Endothelial cell of umbilical vein (primary cell): Measurements from ENCODE around the gene TMEM175. TPM values are rescaled to one million over a fixed set of nuclear protein-coding genes. Genes with fewer than 3 reads are reported as not detected.

Source experiments
- BruUV-seq: library from RNA; stranded (reverse); fragments of 400-500 nt; replicated peaks from 2 replicates; lab custom pipeline; 2021; lab: Mats Ljungman, UMichigan
- CTCF ChIA-PET: fragments of 300-600, 350-600 bp; sonication (Branson Sonifier 250); formaldehyde crosslinking; loops from one replicate; lab custom pipeline; 2021; ENCODE audit warnings: antibody characterized with exemption, inconsistent platforms; lab: Charles Lee
- POLR2A ChIA-PET: fragments of 300-600, 350-600 bp; sonication (Branson Sonifier 250); formaldehyde crosslinking; loops from one replicate; lab custom pipeline; 2021; ENCODE audit warnings: antibody characterized with exemption, inconsistent platforms; lab: Charles Lee
- DNase-seq: peaks from one replicate; pipeline ENCODE4 v3.0.0-alpha.2; 2011; ENCODE audit warnings: low read depth, low spot score
- FAIRE-seq: peaks from 2 replicates; lab custom pipeline; 2011; peaks lifted over from hg19 to GRCh38; lab: Jason Lieb, UNC
- H2AFZ ChIP-seq: 2 replicates; pipeline ENCODE4 v1.6.0; 2012; ENCODE audit warnings: low read depth, low read length, control low read depth, inconsistent platforms
- H3K27ac ChIP-seq: 2 replicates; pipeline ENCODE4 v1.5.1; 2011; ENCODE audit warnings: low read depth, mild to moderate bottlenecking, control low read depth, low read length, moderate library complexity; ENCODE audit not compliant: insufficient read depth
- H3K27me3 ChIP-seq, 2 experiments: 2 replicates each; pipeline versions ENCODE4 v1.6.0 to v1.6.1; 2011; ENCODE audit warnings: low read length in 2 of 2, mixed read lengths in 1 of 2; ENCODE audit not compliant: control insufficient read depth in 2 of 2, insufficient read depth in 2 of 2
- H3K36me3 ChIP-seq, 2 experiments: 2 replicates in 1 of 2; 3 replicates in 1 of 2; pipeline ENCODE4 v1.5.1; 2011; ENCODE audit warnings: low read length in 2 of 2, mild to moderate bottlenecking in 1 of 2, moderate library complexity in 1 of 2; ENCODE audit not compliant: control insufficient read depth in 2 of 2, insufficient read depth in 2 of 2; ENCODE audit errors: extremely low read depth in 1 of 2
- H3K4me1 ChIP-seq: 3 replicates; pipeline ENCODE4 v1.5.1; 2011; ENCODE audit warnings: mild to moderate bottlenecking, low read length; ENCODE audit not compliant: control insufficient read depth, insufficient read depth; ENCODE audit errors: extremely low read depth
- H3K4me2 ChIP-seq: 2 replicates; pipeline ENCODE4 v1.6.1; 2011; ENCODE audit warnings: low read length, control low read depth, mixed read lengths; ENCODE audit not compliant: insufficient read depth
- H3K4me3 ChIP-seq, 3 experiments: fragments of 200-600 bp in 1 of 3; sonication (generic), shearing (Covaris generic) in 1 of 3; replicated peaks in 1 of 3; 2 replicates each; pipeline ENCODE4 v1.5.1; 2011 to 2016; ENCODE audit warnings: control low read depth in 3 of 3, low read length in 3 of 3, mild to moderate bottlenecking in 2 of 3, inconsistent platforms in 1 of 3, low read depth in 1 of 3, moderate library complexity in 1 of 3; ENCODE audit not compliant: insufficient read depth in 1 of 3
- H3K79me2 ChIP-seq: 2 replicates; pipeline ENCODE4 v1.6.0; 2012; ENCODE audit warnings: low read length, inconsistent platforms; ENCODE audit not compliant: control insufficient read depth, insufficient read depth
- H3K9ac ChIP-seq: replicated peaks from 2 replicates; pipeline ENCODE3; 2011; ENCODE audit warnings: low read length, control low read depth; ENCODE audit not compliant: insufficient read depth; ENCODE audit errors: extremely low read depth
- H3K9me1 ChIP-seq: replicated peaks from 3 replicates; pipeline ENCODE4 v1.6.0; 2011; ENCODE audit warnings: mild to moderate bottlenecking, low read length; ENCODE audit not compliant: control insufficient read depth, insufficient read depth; ENCODE audit errors: extremely low read depth
- H3K9me3 ChIP-seq: replicated peaks from 2 replicates; pipeline ENCODE4 v1.5.1; 2012; ENCODE audit warnings: low read length, inconsistent platforms; ENCODE audit not compliant: control insufficient read depth, insufficient read depth
- H4K20me1 ChIP-seq: replicated peaks from 2 replicates; pipeline ENCODE3; 2011; ENCODE audit warnings: mild to moderate bottlenecking, low read length; ENCODE audit not compliant: control insufficient read depth, insufficient read depth; ENCODE audit errors: extremely low read depth
- CTCF ChIP-seq, 2 donors: IDR thresholded peaks; 1 replicate in 1 of 2; 2 replicates in 1 of 2; pipeline ENCODE4 v1.5.1; 2011; ENCODE audit warnings: low read length in 2 of 2, mild to moderate bottlenecking in 2 of 2, moderate library complexity in 2 of 2, control low read depth in 1 of 2, inconsistent platforms in 1 of 2, low read depth in 1 of 2; ENCODE audit not compliant: insufficient read depth in 1 of 2; ENCODE audit errors: extremely low read depth in 1 of 2
- EZH2 ChIP-seq: IDR thresholded peaks from 2 replicates; pipeline ENCODE4 v1.6.1; 2012; ENCODE audit warnings: borderline replicate concordance, low read depth, mild to moderate bottlenecking, moderate library complexity, low read length, inconsistent platforms; ENCODE audit not compliant: severe bottlenecking
- FOS ChIP-seq: IDR thresholded peaks from 2 replicates; pipeline ENCODE4 v1.6.1; 2011; ENCODE audit warnings: mild to moderate bottlenecking, low read length, moderate library complexity, borderline replicate concordance; ENCODE audit not compliant: insufficient read depth
- GATA2 ChIP-seq: IDR thresholded peaks from 2 replicates; pipeline ENCODE4 v1.7.0; 2011; ENCODE audit warnings: low read depth, mild to moderate bottlenecking, moderate library complexity, mixed read lengths, low read length; ENCODE audit not compliant: insufficient read length, insufficient read depth
- POLR2AphosphoS5 ChIP-seq: IDR thresholded peaks from 2 replicates; pipeline ENCODE4 v1.6.1; 2012; ENCODE audit warnings: low read depth, mild to moderate bottlenecking, control low read depth, low read length, moderate library complexity; ENCODE audit not compliant: insufficient read depth
- dilution Hi-C: fragments of 300-500 bp; cut with MboI; formaldehyde crosslinking; loops from one replicate; pipeline ENCODE4 v1.15.0; 2019; ENCODE audit warnings: low sequenced_read_pairs; ENCODE audit not compliant: extremely low pct_ligation_motif_present
- intact Hi-C: fragments of 100-400 bp; cut with micrococcal nuclease; formaldehyde crosslinking; loops from one replicate; pipeline ENCODE4 v1.10.0; 2022
- polyA plus RNA-seq, 4 experiments: library from polyadenylated mRNA; depleted of rRNA in 3 of 4; stranded (reverse) in 3 of 4; unstranded in 1 of 4; fragments of >200 nt; gene quantifications; 2 replicates each; pipeline versions ENCODE4 v1.2.1 to v1.2.3, GENCODE V29; 2011 to 2012; ENCODE audit warnings: missing spikeins in 1 of 4
- total RNA-seq: library from RNA; stranded (reverse); gene quantifications from 2 replicates; pipeline ENCODE4 v1.2.3, GENCODE V29; 2021

The TMEM175 gene
- total and polyA plus RNA-seq, 2 donors (not counting 3 experiments of a cell fraction or from before 2014, with no cell fraction given), result 21.9 to 80.1 TPM

DNA sequence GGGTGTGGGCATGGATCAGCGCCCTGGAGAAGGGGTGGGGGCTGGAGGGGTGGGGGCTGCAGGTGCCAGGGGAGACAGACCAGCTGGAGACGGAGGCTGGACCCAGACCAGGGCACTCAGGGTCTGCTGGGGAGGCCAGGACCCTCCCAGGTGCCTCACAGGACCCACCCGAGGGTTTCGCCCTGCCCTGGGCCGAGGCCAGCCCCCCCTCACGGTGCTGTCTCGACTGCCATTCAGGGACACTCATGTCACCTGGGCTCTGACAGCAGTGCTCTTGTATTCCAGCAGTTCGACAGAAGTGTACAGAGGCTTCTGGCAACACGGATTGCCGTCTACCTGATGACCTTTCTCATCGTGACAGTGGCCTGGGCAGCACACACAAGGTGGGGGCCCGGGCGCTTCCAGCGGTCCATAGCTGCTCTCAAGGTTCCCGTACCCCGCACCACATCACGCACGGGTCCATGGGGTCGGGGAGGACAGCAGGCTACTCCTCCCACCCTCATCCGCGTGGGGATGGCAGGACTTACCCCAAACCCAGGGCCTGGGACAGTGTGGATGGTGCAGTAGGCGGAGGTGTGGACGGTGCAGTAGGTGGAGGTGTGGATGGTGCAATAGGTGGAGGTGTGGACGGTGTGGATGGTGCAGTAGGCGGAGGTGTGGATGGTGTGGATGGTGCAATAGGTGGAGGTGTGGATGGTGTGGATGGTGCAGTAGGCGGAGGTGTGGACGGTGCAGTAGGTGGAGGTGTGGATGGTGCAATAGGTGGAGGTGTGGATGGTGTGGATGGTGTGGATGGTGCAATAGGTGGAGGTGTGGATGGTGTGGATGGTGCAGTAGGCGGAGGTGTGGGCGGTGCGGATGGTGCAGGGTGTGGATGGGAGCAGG is 18.1 kb downstream of the TMEM175 start:
- ChIA-PET POLR2A (no interaction called here), CTCF (no interaction called here)
- intact Hi-C loops (no loop called here), dilution Hi-C loops (no loop called here)
- no peaks in the 10 kb centered on the region for H3K79me2 ChIP-seq
- no peak overlapping the region for H3K4me2 ChIP-seq
- BruUV-seq, result no TSS peak
- no peak overlapping the region for H3K27ac ChIP-seq
- H3K9me3 ChIP-seq, result no peaks in the 10 kb centered on the region
- no peaks in the 10 kb centered on the region for H3K4me1 ChIP-seq
- H3K9me1 ChIP-seq, result no peaks in the 10 kb centered on the region
- TF ChIP-seq GATA2 (no peak), FOS (no peak), POLR2AphosphoS5 (no peak)
- H4K20me1 ChIP-seq, result no peaks in the 10 kb centered on the region
- DNase-seq, result no peak
- H2AFZ ChIP-seq, result no peak overlapping the region
- FAIRE-seq, result no peak
- H3K4me3 ChIP-seq, result no peak overlapping the region
- no peaks in the 10 kb centered on the region for H3K36me3 ChIP-seq
- H3K9ac ChIP-seq, result no peak overlapping the region
- H3K27me3 ChIP-seq, result no peaks in the 10 kb centered on the region

DNA sequence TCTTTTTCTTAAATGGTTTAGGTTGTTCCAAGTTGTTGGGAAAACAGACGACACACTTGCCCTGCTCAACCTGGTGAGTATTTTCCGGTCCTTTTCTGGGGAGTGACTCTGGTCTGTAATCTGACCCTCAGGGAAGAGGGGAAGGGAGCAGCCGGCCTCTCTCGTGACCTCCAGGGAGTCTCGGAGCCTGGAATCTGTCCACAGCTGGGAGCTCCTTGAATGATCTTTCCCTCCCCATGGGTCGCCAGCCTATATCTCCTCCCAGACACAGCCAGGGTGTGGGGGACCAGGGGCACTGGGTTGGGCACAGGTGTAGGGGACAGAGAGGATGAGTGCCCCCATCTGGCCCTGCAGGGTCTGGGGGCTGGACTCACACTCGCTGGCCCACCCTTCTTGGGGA is 18.9 kb downstream of the TMEM175 start:
- no peak for FAIRE-seq
- H3K4me3 ChIP-seq, result no peak overlapping the region
- no peaks in the 10 kb centered on the region for H3K9me3 ChIP-seq
- H3K9me1 ChIP-seq, result no peaks in the 10 kb centered on the region
- no peaks in the 10 kb centered on the region for H3K36me3 ChIP-seq
- no peaks in the 10 kb centered on the region for H3K27me3 ChIP-seq
- H3K4me1 ChIP-seq, result no peaks in the 10 kb centered on the region
- no peak for DNase-seq
- no peaks in the 10 kb centered on the region for H4K20me1 ChIP-seq
- no peak overlapping the region for H2AFZ ChIP-seq
- no peak overlapping the region for H3K27ac ChIP-seq
- BruUV-seq, result no TSS peak
- CTCF ChIA-PET, result no interaction called here
- H3K9ac ChIP-seq, result no peak overlapping the region
- dilution Hi-C loops (no loop called here), intact Hi-C loops (no loop called here)
- POLR2A ChIA-PET, result no interaction called here
- H3K4me2 ChIP-seq, result no peak overlapping the region
- TF ChIP-seq GATA2, result no peak
- no peak for TF ChIP-seq POLR2AphosphoS5
- no peak for TF ChIP-seq EZH2
- no peak for TF ChIP-seq FOS
- TF ChIP-seq CTCF (IDR thresholded peaks at IDR 0.05; ENCODE audit: extremely low read depth in 1 of 2, insufficient read depth in 1 of 2, low read depth in 1 of 2, low read length in 2 of 2), result no peak
- H3K79me2 ChIP-seq, result no peaks in the 10 kb centered on the region
